PC-9 (cell line): ENCODE measurements around the gene NOD1. TPM values are rescaled to one million over a fixed set of nuclear protein-coding genes. Genes with fewer than 3 reads are reported as not detected.

ENCODE experiments used
- BruUV-seq: library from RNA; stranded (reverse); fragments of 400-500 nt; replicated peaks from 2 replicates; lab custom pipeline; 2021; lab: Mats Ljungman, UMichigan
- CTCF ChIA-PET: fragments of 300-600 bp; sonication (Branson Sonifier 250); formaldehyde crosslinking; loops from one replicate; lab custom pipeline; 2022; ENCODE audit warnings: antibody characterized with exemption; lab: Charles Lee
- POLR2A ChIA-PET: fragments of 300-600 bp; sonication (Branson Sonifier 250); formaldehyde crosslinking; loops from one replicate; lab custom pipeline; 2022; ENCODE audit warnings: antibody characterized with exemption; ENCODE audit not compliant: unreplicated experiment; lab: Charles Lee
- DNase-seq, 2 experiments: peaks; one replicate each; pipeline versions ENCODE4 v3.0.0 to v3.0.0-alpha.2; 2015 to 2022; ENCODE audit warnings: mixed read lengths in 1 of 2
- H2AFZ ChIP-seq: fragments of 200-600 bp; sonication (generic); 2 replicates; pipeline ENCODE4 v1.8.1; 2017; ENCODE audit warnings: antibody characterized with exemption
- H3F3A ChIP-seq: fragments of 200-600 bp; sonication (generic); 2 replicates; pipeline ENCODE4 v1.8.1; 2017; ENCODE audit warnings: antibody characterized with exemption, mild to moderate bottlenecking, low read depth; ENCODE audit not compliant: insufficient read depth
- H3K27ac ChIP-seq: fragments of 200-600 bp; sonication (generic); 2 replicates; pipeline ENCODE4 v1.6.1; 2016; ENCODE audit warnings: mixed run types
- H3K27me3 ChIP-seq: fragments of 200-600 bp; sonication (generic); 2 replicates; pipeline ENCODE4 v1.6.1; 2016; ENCODE audit warnings: low read depth, mixed run types; ENCODE audit not compliant: insufficient read depth
- H3K36me3 ChIP-seq: fragments of 200-600 bp; sonication (generic); 2 replicates; pipeline ENCODE4 v1.6.1; 2016; ENCODE audit warnings: low read depth, mixed run types
- H3K4me1 ChIP-seq: fragments of 200-600 bp; sonication (generic); replicated peaks from 2 replicates; pipeline ENCODE4 v1.6.1; 2016; ENCODE audit warnings: mixed run types; ENCODE audit not compliant: insufficient read depth
- H3K4me2 ChIP-seq: fragments of 200-600 bp; sonication (generic); 2 replicates; pipeline ENCODE4 v1.6.1; 2017; ENCODE audit warnings: mixed run types
- H3K4me3 ChIP-seq: fragments of 200-600 bp; sonication (generic); 2 replicates; pipeline ENCODE4 v1.6.1; 2016; ENCODE audit warnings: mixed run types
- H3K79me2 ChIP-seq: fragments of 200-600 bp; sonication (generic); 2 replicates; pipeline ENCODE4 v1.6.1; 2017; ENCODE audit warnings: low read depth, mixed run types
- H3K9me2 ChIP-seq: fragments of 200-600 bp; sonication (generic); 2 replicates; pipeline ENCODE4 v1.8.1; 2017; ENCODE audit warnings: mild to moderate bottlenecking; ENCODE audit not compliant: insufficient read depth
- H3K9me3 ChIP-seq: fragments of 200-600 bp; sonication (generic); 2 replicates; pipeline ENCODE4 v1.8.1; 2016; ENCODE audit warnings: low read depth; ENCODE audit not compliant: insufficient read depth
- H4K20me1 ChIP-seq: fragments of 200-600 bp; sonication (generic); 2 replicates; pipeline ENCODE4 v1.8.1; 2017; ENCODE audit not compliant: insufficient read depth
- EZH2 ChIP-seq: fragments of 200-600 bp; sonication (generic); IDR thresholded peaks from 2 replicates; pipeline ENCODE4 v1.8.0; 2017; ENCODE audit warnings: antibody characterized with exemption, low read depth
- intact Hi-C: fragments of 100-400 bp; cut with micrococcal nuclease; formaldehyde crosslinking; loops from one replicate; pipeline ENCODE4 v1.10.0; 2022; ENCODE audit not compliant: unreplicated experiment
- total RNA-seq: library from RNA; stranded (reverse); gene quantifications from 2 replicates; pipeline ENCODE4 v1.2.3, GENCODE V29; 2021
- TF ChIP-seq, protein P1 (sequence below): fragments of 200-600 bp; sonication (generic); conservative IDR thresholded peaks from 2 replicates; pipeline ENCODE4 v1.6.1; 2017; ENCODE audit warnings: mixed run types, antibody characterized with exemption, mild to moderate bottlenecking, moderate library complexity

The NOD1 gene
- total RNA-seq, 1 experiment from 2014 or later = 16.5 TPM

DNA sequence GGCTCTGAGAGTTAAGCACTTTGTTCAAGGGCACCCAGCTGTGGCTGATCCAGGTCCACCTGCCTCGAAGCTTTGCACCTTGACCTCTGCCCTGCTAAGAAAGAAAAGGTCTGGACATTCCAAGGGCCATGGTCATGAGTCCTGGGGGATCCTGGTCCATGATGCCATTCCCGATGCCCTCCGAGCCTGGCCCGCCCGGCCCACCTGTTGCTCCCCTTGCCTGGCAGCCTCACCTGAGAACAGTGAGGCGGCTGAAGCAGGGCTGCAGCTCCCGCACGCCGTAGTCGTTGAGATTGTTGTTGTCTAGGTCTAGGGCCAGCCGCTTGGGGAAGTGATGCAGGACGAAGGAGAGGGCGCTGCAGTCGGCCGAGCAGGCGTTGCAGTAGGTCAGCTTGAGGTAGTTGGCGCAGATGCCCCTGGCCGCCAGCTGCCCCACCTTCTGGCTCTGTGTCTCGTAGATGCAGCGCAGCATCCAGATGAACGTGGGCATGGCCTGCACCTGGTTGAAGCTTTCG is 27.5 kb downstream of the NOD1 start:
- CTCF ChIA-PET = no interaction called here
- no peaks in the 10 kb centered on the region for H3K79me2 ChIP-seq
- BruUV-seq = no TSS peak

DNA sequence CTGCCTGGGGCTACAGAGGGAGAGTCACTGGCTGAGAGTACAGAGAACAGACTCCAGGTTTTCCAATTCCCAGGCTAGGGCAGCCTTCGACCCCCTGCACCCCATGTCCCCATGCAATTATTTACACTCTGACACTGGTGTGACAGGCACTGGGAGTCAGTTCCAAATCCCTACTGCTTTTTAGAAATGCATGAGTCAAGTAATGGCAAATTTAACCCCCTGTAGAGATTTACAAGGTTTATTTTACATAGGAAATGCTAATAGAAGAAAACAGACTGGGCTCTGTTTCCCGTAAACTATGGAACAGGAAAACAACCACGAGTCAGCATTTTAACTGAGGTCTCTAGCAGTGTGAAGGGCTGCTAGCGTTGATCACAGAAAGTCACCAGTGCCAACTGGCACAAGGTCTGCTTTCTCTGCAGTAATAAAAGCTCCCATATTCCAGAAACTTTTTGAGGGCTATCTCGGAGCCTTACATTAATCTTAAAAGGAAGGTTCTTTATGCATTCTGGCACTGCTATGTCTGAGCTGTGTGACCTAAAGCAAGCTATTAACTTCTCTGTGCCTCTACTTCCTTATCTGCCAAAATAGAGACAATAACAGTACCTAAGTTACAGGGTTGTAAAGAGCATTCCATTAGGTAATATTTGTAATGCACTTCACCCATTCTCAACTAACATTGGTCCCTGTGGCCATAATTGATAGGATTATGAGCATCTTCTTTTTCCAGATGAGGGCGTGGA is 28.2 kb downstream of the NOD1 start:
- CTCF ChIA-PET = no interaction called here
- DNase-seq = no peak
- Histone ChIP-seq H3K4me1 (no peaks in the 10 kb centered on the region), H3K36me3 (no peaks in the 10 kb centered on the region), H2AFZ (no peak overlapping the region), H3F3A (0 out of 2 replicates have a peak, but pooled peaks cover 2% of the 10 kb centered on the region), H3K9me2 (no peaks in the 10 kb centered on the region), H3K4me2 (no peak overlapping the region), H3K27ac (no peak overlapping the region), H3K27me3 (no peaks in the 10 kb centered on the region), H3K79me2 (no peaks in the 10 kb centered on the region), H3K4me3 (no peak overlapping the region), H4K20me1 (no peaks in the 10 kb centered on the region), H3K9me3 (no peaks in the 10 kb centered on the region)
- no peak for TF ChIP-seq EZH2
- TF ChIP-seq, protein P1, sequence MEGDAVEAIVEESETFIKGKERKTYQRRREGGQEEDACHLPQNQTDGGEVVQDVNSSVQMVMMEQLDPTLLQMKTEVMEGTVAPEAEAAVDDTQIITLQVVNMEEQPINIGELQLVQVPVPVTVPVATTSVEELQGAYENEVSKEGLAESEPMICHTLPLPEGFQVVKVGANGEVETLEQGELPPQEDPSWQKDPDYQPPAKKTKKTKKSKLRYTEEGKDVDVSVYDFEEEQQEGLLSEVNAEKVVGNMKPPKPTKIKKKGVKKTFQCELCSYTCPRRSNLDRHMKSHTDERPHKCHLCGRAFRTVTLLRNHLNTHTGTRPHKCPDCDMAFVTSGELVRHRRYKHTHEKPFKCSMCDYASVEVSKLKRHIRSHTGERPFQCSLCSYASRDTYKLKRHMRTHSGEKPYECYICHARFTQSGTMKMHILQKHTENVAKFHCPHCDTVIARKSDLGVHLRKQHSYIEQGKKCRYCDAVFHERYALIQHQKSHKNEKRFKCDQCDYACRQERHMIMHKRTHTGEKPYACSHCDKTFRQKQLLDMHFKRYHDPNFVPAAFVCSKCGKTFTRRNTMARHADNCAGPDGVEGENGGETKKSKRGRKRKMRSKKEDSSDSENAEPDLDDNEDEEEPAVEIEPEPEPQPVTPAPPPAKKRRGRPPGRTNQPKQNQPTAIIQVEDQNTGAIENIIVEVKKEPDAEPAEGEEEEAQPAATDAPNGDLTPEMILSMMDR = no peak
- intact Hi-C loops = no loop called here
- no TSS peak for BruUV-seq
- POLR2A ChIA-PET = no interaction called here

More for the DNA sequence above, 27.5 kb downstream of the NOD1 start:
- Histone ChIP-seq H2AFZ (no peak overlapping the region), H3K36me3 (no peaks in the 10 kb centered on the region), H4K20me1 (no peaks in the 10 kb centered on the region), H3K27ac (no peak overlapping the region), H3F3A (no peaks in the 10 kb centered on the region), H3K4me1 (no peaks in the 10 kb centered on the region), H3K9me2 (no peaks in the 10 kb centered on the region), H3K4me3 (no peak overlapping the region), H3K9me3 (no peaks in the 10 kb centered on the region), H3K4me2 (no peak overlapping the region), H3K27me3 (no peaks in the 10 kb centered on the region)
- intact Hi-C loops = no loop called here
- DNase-seq = no peak
- no peak for TF ChIP-seq EZH2
- TF ChIP-seq, protein P1 = no peak
- POLR2A ChIA-PET = no interaction called here

DNA sequence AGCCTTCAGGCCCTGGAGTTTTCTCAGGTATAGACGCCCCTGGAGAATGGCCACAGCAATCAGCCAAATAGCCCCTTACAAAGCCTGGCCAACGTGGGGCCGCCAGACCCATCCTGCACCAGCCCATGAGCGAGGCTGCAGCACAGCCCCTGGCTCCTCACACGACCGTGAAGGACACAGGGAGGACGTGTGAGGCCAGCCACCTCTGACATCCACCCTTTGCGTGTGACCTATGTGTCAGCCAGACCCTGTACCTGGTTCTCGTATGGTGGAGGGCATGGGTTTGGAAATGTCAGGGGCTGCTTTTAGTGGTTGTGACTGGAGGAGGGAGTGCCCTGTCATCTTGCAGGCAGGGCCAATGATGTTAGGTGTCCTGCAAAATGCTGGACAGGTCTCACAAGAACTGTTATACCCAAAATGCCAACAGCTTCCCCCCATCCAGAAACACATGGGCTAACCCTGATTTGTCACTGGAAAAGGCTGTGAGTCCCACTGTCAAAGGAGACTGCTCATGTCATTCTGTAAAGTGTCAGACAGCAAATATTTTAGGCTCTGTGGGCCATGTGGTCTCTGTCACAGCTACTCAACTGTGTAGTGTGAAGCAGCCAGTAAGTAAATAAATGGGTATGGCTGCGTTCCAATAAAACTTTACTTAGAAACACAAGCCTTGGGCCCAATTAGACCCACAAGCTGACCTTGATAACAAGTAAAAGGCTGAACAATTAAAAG is 30.0 kb downstream of the NOD1 start:
- no peaks in the 10 kb centered on the region for H3K27me3 ChIP-seq

More for the DNA sequence above, 30.0 kb downstream of the NOD1 start:
- CTCF ChIA-PET = no interaction called here
- no peaks in the 10 kb centered on the region for H3K36me3 ChIP-seq
- 0 out of 2 replicates have a peak, but pooled peaks cover 2% of the 10 kb centered on the region for H3F3A ChIP-seq
- POLR2A ChIA-PET = no interaction called here
- no peaks in the 10 kb centered on the region for H3K79me2 ChIP-seq
- no peak overlapping the region for H3K27ac ChIP-seq
- no peak for DNase-seq
- BruUV-seq = no TSS peak
- H4K20me1 ChIP-seq = no peaks in the 10 kb centered on the region
- no peak overlapping the region for H3K4me2 ChIP-seq
- H3K9me2 ChIP-seq = no peaks in the 10 kb centered on the region
- intact Hi-C loops = no loop called here
- no peaks in the 10 kb centered on the region for H3K9me3 ChIP-seq
- no peak overlapping the region for H2AFZ ChIP-seq
- TF ChIP-seq EZH2 = no peak
- TF ChIP-seq, protein P1 = no peak
- no peak overlapping the region for H3K4me3 ChIP-seq
- no peaks in the 10 kb centered on the region for H3K4me1 ChIP-seq
